Dedifferentiated amniotic fluid mesenchymal stem cell (primary cell): Measurements from ENCODE around the gene ENO3.

Experiments
- DNase-seq: peaks from one replicate; pipeline ENCODE4 v3.0.0-alpha.2; 2016; ENCODE audit errors: extremely low spot score

Gene ENO3

GRCh38 chr17:4937553-4937952 lies 13.4 kb upstream of the ENO3 start:
- DNase-seq = no peak

GRCh38 chr17:4938069-4938491 lies 12.8 kb upstream of the ENO3 start:
- no peak for DNase-seq

- DNase-seq = no peak
Observed at GRCh38 chr17:4938688-4939545, 12.0 kb upstream of the ENO3 start.

GRCh38 chr17:4939546-4939795 lies 11.4 kb upstream of the ENO3 start:
- DNase-seq = no peak

GRCh38 chr17:4939796-4940554 lies 10.9 kb upstream of the ENO3 start, which contains the start of the genes RNF167 and SLC25A11:
Gene RNF167, plus strand, starts transcription at chr17:4940268. Its CDS starts 642 bp downstream, at chr17:4940910.
Gene SLC25A11, minus strand, starts transcription at chr17:4940046. Its CDS starts 136 bp downstream, at chr17:4939910.
- peak; percentile 100 for DNase-seq

GRCh38 chr17:4940555-4941318 lies 10.2 kb upstream of the ENO3 start:
- DNase-seq = no peak

GRCh38 chr17:4941319-4941610 lies 9.7 kb upstream of the ENO3 start:
- no peak for DNase-seq

- no peak for DNase-seq
Observed at GRCh38 chr17:4942760-4943508, 8.0 kb upstream of the ENO3 start.

GRCh38 chr17:4944163-4944553 lies 6.8 kb upstream of the ENO3 start:
- DNase-seq = no peak

- DNase-seq = no peak
Observed at GRCh38 chr17:4944554-4945175, 6.3 kb upstream of the ENO3 start.

GRCh38 chr17:4945176-4945943 lies 5.6 kb upstream of the ENO3 start:
- DNase-seq = peak; percentile 87

GRCh38 chr17:4945944-4946280 lies 5.0 kb upstream of the ENO3 start:
- no peak for DNase-seq

- no peak for DNase-seq
Observed at GRCh38 chr17:4946312-4946976, 4.5 kb upstream of the ENO3 start.

GRCh38 chr17:4947010-4947410 lies 3.9 kb upstream of the ENO3 start:
- no peak for DNase-seq

- DNase-seq = peak; percentile 16
Observed at GRCh38 chr17:4947411-4948165, 3.3 kb upstream of the ENO3 start.

GRCh38 chr17:4948166-4948930 lies 2.6 kb upstream of the ENO3 start, which contains the start of gene PFN1:
Gene PFN1, minus strand, starts transcription at chr17:4948530. Its CDS starts 136 bp downstream, at chr17:4948394.
- peak; percentile 89 for DNase-seq

- peak; percentile 76 for DNase-seq
Observed at GRCh38 chr17:4948931-4949320, 2.0 kb upstream of the ENO3 start.

GRCh38 chr17:4949321-4950074 lies 1.4 kb upstream of the ENO3 start:
- peak; percentile 30 for DNase-seq
